CD4-positive, alpha-beta T cell (primary cell): ENCODE results near the gene CCDC121. TPM values are rescaled to one million over a fixed set of nuclear protein-coding genes. Genes with fewer than 3 reads are reported as not detected.

ENCODE experiments used
- ATAC-seq: fragments of 200-7000 bp; cut with Tn5 transposase; one replicate; pipeline ENCODE4 v1.10.0; 2022; ENCODE audit warnings: mild to moderate bottlenecking; ENCODE audit not compliant: poor library complexity
- CTCF ChIA-PET: fragments of 350-600 bp; sonication (Branson Sonifier 250); formaldehyde crosslinking; loops from one replicate; lab custom pipeline; 2021; ENCODE audit warnings: antibody characterized with exemption, inconsistent platforms; lab: Charles Lee
- POLR2A ChIA-PET: fragments of 350-600 bp; sonication (Branson Sonifier 250); formaldehyde crosslinking; loops from one replicate; lab custom pipeline; 2021; ENCODE audit warnings: antibody characterized with exemption, inconsistent platforms; lab: Charles Lee
- DNase-seq, 14 experiments: peaks; one replicate each; pipeline ENCODE4 v3.0.0-alpha.2; 2013 to 2020; ENCODE audit warnings: mixed read lengths in 2 of 14
- H3K27ac ChIP-seq, 2 donors: one replicate each; pipeline versions ENCODE4 v1.5.1 to v1.7.0; 2013; ENCODE audit warnings: low read length in 2 of 2, low read depth in 1 of 2, mild to moderate bottlenecking in 1 of 2
- H3K27me3 ChIP-seq, 2 experiments: 1 replicate in 1 of 2; 2 replicates in 1 of 2; pipeline versions ENCODE4 v1.6.1 to v1.7.0; 2013; ENCODE audit warnings: low read length in 2 of 2, control low read depth in 1 of 2, mild to moderate bottlenecking in 1 of 2, moderate library complexity in 1 of 2; ENCODE audit not compliant: insufficient read depth in 2 of 2, control insufficient read depth in 1 of 2
- H3K36me3 ChIP-seq: one replicate; pipeline ENCODE4 v1.6.1; 2013; ENCODE audit warnings: low read length, control low read depth; ENCODE audit not compliant: insufficient read depth
- H3K4me1 ChIP-seq: one replicate; pipeline ENCODE4 v1.6.1; 2013; ENCODE audit warnings: low read length, control low read depth; ENCODE audit not compliant: insufficient read depth
- H3K4me3 ChIP-seq: one replicate; pipeline ENCODE4 v1.5.1; 2013; ENCODE audit warnings: mild to moderate bottlenecking, low read length, moderate library complexity
- H3K9me3 ChIP-seq, 2 experiments: 1 replicate in 1 of 2; 2 replicates in 1 of 2; pipeline versions ENCODE4 v1.6.1 to v1.7.0; 2013; ENCODE audit warnings: low read length in 2 of 2, mild to moderate bottlenecking in 2 of 2, control low read depth in 1 of 2, moderate library complexity in 1 of 2; ENCODE audit not compliant: control insufficient read depth in 1 of 2, insufficient read depth in 1 of 2
- H3K27ac Mint-ChIP-seq: one replicate; pipeline ENCODE4 v1.8.0; 2020; ENCODE audit warnings: mixed read lengths
- H3K27me3 Mint-ChIP-seq: one replicate; pipeline ENCODE4 v1.8.0; 2021; ENCODE audit warnings: mixed read lengths
- H3K36me3 Mint-ChIP-seq: one replicate; pipeline ENCODE4 v1.8.0; 2021; ENCODE audit warnings: low read depth, mixed read lengths
- H3K4me1 Mint-ChIP-seq: one replicate; pipeline ENCODE4 v1.8.0; 2021; ENCODE audit warnings: low read depth, mixed read lengths
- H3K4me3 Mint-ChIP-seq: one replicate; pipeline ENCODE4 v1.8.0; 2020; ENCODE audit warnings: mild to moderate bottlenecking, mixed read lengths
- H3K9me3 Mint-ChIP-seq: one replicate; pipeline ENCODE4 v1.8.0; 2020; ENCODE audit warnings: mixed read lengths
- CTCF ChIP-seq: fragments of 200-600 bp; IDR thresholded peaks from one replicate; pipeline ENCODE4 v1.8.0; 2022; ENCODE audit warnings: antibody characterized with exemption, mild to moderate bottlenecking
- intact Hi-C, 2 experiments: fragments of 100-400 bp; cut with DNase I in 1 of 2; cut with micrococcal nuclease in 1 of 2; formaldehyde crosslinking; loops; one replicate each; pipeline versions ENCODE4 v1.15.1 to v1.9.0; 2023 to 2025; cut with DNase I, micrococcal nuclease
- total RNA-seq, 174 experiments: library from RNA in 2 of 174; stranded (reverse) in 2 of 174; gene quantifications; one replicate each; pipeline ENCODE4 v1.2.3 and lab custom pipeline; 2021 to 2026

CCDC121 gene
- total RNA-seq, 2 experiments from 2014 or later: 0.47 to 0.91 TPM

- Mint-ChIP-seq H3K4me1 (peaks cover 59% of the 10 kb centered on the region), H3K9me3 (no peaks in the 10 kb centered on the region), H3K27ac (peak within 1 kb of the TSS; percentile 93), H3K27me3 (no peaks in the 10 kb centered on the region), H3K4me3 (peak within 1 kb of the TSS; percentile 99), H3K36me3 (peaks cover 75% of the 10 kb centered on the region)
- DNase-seq (peak; percentile 60 to 89 (median 66)), ATAC-seq (peak; percentile 79)
- H3K27me3 ChIP-seq: no peaks in the 10 kb centered on the region
- POLR2A ChIA-PET: interaction anchor here (0.6 to 1.7 kb wide), 23 partner anchors 9 to 1232 kb away, joined by 3 to 20 read pairs (median 4); partner anchors contain the start of genes CCDC121, GPN1, GTF3C2 and MPV17
- intact Hi-C loops: loop anchor here (1.0 to 10.0 kb wide), 7 partner anchors 35 to 1144 kb away; partner anchors contain the start of genes ATRAID (in 1 of the 2), CAD (in 1 of the 2), CCDC121 (in 1 of the 2) and GPN1 (in 1 of the 2)
- TF ChIP-seq CTCF: no peak
- CTCF ChIA-PET: interaction anchor here (1.6 to 7.2 kb wide), 3 partner anchors 19 to 40 kb away, joined by 5 to 49 read pairs (median 6); partner anchors contain the start of genes CCDC121 and GPN1
- H3K4me3 ChIP-seq: peak within 1 kb of the TSS; percentile 91
- no peaks in the 10 kb centered on the region for H3K9me3 ChIP-seq
- H3K4me1 ChIP-seq: peaks cover 26% of the 10 kb centered on the region
- peaks cover 49% of the 10 kb centered on the region for H3K36me3 ChIP-seq
- H3K27ac ChIP-seq: peak within 1 kb of the TSS; percentile 90 to 96
These were observed 34.7 kb upstream of the CCDC121 start, which contains the start of the genes SLC4A1AP and SUPT7L for GRCh38 chr2:27663285-27664153. TSS of gene SLC4A1AP (plus strand) at chr2:27663889. CDS start at chr2:27663915, 26 bp downstream. TSS of gene SUPT7L (minus strand) at chr2:27663614. CDS start at chr2:27662192, 1,422 bp downstream.

- no peaks in the 10 kb centered on the region for H3K9me3 ChIP-seq
- Mint-ChIP-seq H3K4me1 (peaks cover 53% of the 10 kb centered on the region), H3K9me3 (no peaks in the 10 kb centered on the region), H3K27me3 (no peaks in the 10 kb centered on the region), H3K27ac (peak overlapping the region; percentile 47), H3K4me3 (peak overlapping the region; percentile 84), H3K36me3 (peaks cover 76% of the 10 kb centered on the region)
- H3K4me1 ChIP-seq: peaks cover 26% of the 10 kb centered on the region
- no peaks in the 10 kb centered on the region for H3K27me3 ChIP-seq
- ChIA-PET POLR2A (no interaction called here), CTCF (interaction anchor here (1.1 kb wide), 1 partner anchor 42 kb away, joined by 3 read pairs; no protein-coding TSS in a partner anchor)
- no peak overlapping the region for H3K4me3 ChIP-seq
- no peak for TF ChIP-seq CTCF
- ATAC-seq (no peak), DNase-seq (no peak)
- H3K36me3 ChIP-seq: peaks cover 53% of the 10 kb centered on the region
- intact Hi-C loops: loop anchor here in 1 of 2 experiments (5.0 to 10.0 kb wide), 5 partner anchors 79 to 1146 kb away; partner anchors contain the start of genes ATRAID, CAD, IFT172 and MRPL33
- no peak overlapping the region for H3K27ac ChIP-seq
These were observed 32.6 kb upstream of the CCDC121 start for GRCh38 chr2:27661371-27661770.

GRCh38 chr2:27655155-27655951 is 26.5 kb upstream of the CCDC121 start:
- Mint-ChIP-seq H3K4me1 (peaks cover 11% of the 10 kb centered on the region), H3K36me3 (peaks cover 95% of the 10 kb centered on the region), H3K4me3 (no peak overlapping the region), H3K9me3 (no peaks in the 10 kb centered on the region), H3K27me3 (no peaks in the 10 kb centered on the region), H3K27ac (no peak overlapping the region)
- intact Hi-C loops: no loop called here
- Histone ChIP-seq H3K9me3 (no peaks in the 10 kb centered on the region), H3K27ac (no peak overlapping the region), H3K4me1 (no peaks in the 10 kb centered on the region), H3K27me3 (no peaks in the 10 kb centered on the region), H3K36me3 (peaks cover 82% of the 10 kb centered on the region), H3K4me3 (no peak overlapping the region)
- no peak for TF ChIP-seq CTCF
- ATAC-seq: no peak
- CTCF ChIA-PET: no interaction called here
- POLR2A ChIA-PET: interaction anchor here (1.3 kb wide), 1 partner anchor 8 kb away, joined by 3 read pairs; the partner anchor contains the start of gene SUPT7L
- DNase-seq: no peak
